Forelimb muscle (tissue), 1 donor: ENCODE data around the gene SCUBE3. TPM values are rescaled to one million over a fixed set of nuclear protein-coding genes. Genes with fewer than 3 reads are reported as not detected.

ENCODE experiments used
- DNase-seq: peaks from one replicate; pipeline ENCODE4 v3.0.0-alpha.2; 2013; ENCODE audit warnings: low read depth
- polyA plus RNA-seq: library from polyadenylated mRNA; unstranded; fragments of 120-200 nt; gene quantifications from one replicate; pipeline ENCODE4 v1.2.1, GENCODE V29; 2013; ENCODE audit not compliant: insufficient read length

Gene SCUBE3
- 0.82 TPM for polyA plus RNA-seq

- DNase-seq, result peak; percentile 19
These were observed at the start of gene SCUBE3 for GRCh38 chr6:35213824-35214756. TSS of gene SCUBE3 (plus strand) at chr6:35213956. CDS start at chr6:35214419, 463 bp downstream.

- no peak for DNase-seq
These were observed 49.5 kb upstream of the SCUBE3 start for GRCh38 chr6:35164277-35164676.

DNA sequence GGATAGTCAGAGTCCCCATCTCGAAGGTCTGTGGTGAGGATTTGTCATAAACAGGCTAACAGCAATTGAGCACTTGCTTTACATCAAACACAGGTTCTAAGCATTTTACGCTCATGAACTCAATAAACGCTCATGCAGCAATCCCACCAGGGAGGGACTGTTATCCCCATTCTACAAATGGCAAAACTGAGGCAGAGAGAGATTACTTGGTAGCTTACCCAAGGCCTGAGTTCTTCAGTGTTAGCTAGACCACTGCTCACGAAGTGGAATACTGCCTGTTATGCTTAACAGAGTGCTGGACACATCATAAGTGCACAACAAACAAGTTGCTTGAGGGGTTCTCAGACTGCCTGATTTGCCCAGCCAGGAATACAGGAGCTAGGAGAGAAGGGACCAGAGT lies 48.9 kb upstream of the SCUBE3 start:
- no peak for DNase-seq

GRCh38 chr6:35165630-35166071 lies 48.1 kb upstream of the SCUBE3 start:
- no peak for DNase-seq

DNA sequence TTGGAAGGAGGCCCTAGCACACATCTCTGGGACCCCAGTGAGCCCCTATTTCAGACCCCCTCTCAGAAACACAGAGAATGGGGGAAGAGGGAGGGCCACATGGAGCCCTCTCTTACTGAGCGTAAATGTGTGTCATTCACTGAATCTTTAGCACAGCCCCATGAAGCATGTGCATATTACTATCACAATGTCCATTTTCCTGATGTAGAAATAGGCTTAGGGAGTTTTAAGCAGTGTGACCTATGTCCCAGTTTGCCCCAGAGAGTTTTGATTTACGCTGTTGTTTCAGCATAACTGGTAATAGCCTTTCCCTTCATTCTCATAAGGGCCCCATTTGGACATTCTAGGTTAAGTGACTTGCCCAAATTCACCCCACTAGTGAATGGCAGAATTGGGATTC lies 47.6 kb upstream of the SCUBE3 start:
- no peak for DNase-seq

GRCh38 chr6:35166520-35166919 lies 47.2 kb upstream of the SCUBE3 start:
- no peak for DNase-seq

- no peak for DNase-seq
These were observed 46.3 kb upstream of the SCUBE3 start for GRCh38 chr6:35167505-35167904.

- no peak for DNase-seq
These were observed 45.3 kb upstream of the SCUBE3 start for GRCh38 chr6:35168461-35168861.

DNA sequence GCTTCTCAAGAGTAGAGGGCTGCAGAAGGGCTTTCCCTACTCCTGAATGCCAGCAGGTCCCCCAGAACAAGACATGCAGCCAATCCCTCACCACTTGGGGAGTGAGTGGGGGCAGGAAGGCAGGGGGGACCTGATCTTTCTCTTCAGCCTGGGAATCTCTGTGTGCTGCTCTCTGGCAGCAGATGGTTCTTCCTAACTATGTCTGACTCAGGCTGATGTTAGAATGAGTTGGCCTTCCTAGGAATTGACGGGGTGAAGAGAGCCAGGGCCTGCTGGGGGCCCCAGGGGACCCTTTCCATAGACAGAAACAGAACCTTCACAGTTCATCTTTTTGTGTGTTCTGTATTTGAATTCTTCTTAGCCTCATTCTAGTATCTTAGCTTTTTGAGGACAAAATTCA lies 43.6 kb upstream of the SCUBE3 start:
- DNase-seq, result no peak

DNA sequence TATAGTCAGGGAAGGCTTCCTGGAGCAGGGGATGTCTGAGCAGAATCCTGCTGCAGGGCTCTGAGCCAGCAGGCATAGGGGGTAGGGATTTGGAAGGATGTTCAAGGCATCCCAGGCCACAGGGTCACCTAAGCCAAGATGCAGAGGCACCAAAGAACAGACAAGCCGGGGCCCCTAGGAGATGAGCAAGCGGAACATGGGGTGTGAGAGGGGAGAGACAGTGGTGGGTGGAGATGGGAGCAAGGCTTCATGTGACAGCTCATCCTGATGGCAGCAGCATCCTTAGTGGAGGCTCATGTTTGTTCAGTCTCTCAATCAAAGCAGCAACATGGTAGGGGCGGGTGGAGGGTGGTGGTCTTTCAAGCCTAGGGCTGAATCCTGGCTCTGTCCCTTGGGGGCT lies 42.9 kb upstream of the SCUBE3 start:
- DNase-seq, result no peak

DNA sequence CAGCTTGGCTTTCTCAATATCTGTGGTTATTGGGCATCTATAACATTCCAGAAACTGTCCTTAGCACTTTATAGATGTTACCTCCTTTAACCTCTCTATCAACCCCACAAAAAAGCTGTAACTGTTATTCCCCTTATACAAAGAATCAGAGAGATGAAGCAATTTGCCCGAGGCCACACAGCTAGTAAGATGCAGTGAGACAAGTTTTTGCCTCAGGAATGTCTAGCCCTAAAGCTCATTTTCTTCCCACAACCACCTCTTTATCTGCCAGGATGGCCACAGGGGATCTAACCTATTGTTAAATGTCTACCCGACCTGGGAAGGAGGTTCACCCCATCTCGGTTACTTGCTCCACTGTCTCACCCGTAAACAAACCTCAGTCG lies 40.7 kb upstream of the SCUBE3 start:
- no peak for DNase-seq

DNA sequence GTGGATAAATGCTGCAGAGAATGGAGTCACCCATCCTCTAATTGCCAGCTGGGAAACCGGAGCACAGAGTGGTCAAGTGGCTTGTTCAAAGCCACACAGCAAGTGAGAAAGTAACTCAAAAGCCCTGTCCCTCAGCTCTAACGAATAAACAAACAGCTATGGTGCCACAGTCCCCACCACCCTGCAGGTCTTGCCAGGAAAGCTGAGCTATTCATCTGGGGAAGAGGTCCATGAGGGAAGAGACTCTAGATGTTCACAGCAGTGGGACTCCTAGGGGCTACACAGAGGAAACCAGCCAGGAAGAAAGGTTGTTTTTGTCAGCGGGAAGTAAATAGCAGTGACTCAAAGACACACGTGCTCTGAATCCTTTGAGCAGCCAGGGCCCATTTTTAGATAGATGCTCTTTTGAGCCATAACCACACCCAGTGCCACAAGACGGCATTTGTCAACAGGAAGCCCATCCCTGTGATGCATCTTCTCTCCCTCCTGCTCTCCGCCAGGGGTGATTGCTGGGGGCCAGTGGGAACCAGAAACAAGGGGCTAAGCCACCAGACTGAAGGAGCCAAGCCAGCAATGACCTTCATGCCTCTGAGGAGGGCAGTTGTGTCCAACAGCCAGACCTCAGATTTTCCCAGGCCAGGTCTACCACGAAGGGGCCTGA lies 40.2 kb upstream of the SCUBE3 start:
- no peak for DNase-seq

DNA sequence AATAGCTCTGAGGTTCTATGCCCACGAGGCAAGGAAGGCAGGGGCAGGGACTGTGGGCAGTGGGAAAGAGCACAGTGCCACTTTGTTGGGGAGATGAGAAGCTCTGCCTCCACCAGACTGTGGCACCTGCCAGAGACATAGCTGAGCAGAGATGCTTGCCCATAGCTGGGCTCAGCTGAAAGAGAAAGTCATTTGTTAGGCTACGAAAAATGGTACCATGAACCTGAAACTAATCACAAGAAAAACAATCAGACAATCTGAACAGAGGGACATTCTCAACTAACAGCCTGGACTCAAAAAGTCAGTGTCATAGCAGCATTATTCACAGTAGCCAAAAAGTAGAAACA lies 39.7 kb upstream of the SCUBE3 start:
- no peak for DNase-seq

GRCh38 chr6:35174501-35174900 lies 39.3 kb upstream of the SCUBE3 start:
- no peak for DNase-seq

DNA sequence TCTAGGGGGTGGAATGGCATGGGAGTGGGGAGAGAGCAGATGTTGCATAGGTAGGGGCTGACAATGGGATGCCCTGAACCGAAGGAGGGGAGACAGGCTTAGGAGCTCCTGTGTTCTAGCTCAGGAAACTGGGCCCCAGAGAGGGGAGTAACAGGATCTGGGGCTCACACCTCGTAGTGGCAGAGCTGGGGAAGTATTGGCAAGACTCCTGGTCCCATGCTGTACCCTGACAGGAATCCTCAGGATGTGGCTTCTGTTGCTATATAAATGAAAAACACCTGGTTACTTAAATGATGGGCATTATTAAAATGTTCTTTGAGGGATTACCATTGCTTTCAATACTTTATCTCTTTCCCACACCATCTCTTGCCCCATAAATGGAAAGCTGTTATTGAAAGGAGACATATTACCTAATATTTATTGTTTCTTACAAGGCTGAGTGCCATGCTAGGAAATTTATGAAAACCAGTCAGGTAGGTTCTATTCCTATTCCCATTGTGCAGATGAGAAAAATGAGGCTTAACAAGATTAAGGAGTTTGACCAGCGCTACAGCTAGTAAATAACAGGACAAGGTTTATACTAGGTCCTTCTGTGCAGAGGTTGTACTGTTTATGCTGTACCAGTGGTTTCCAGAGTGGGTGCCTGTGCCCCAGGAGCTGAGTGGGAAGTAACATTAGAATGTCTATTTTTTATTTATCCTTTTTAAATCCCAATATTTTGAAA lies 37.3 kb upstream of the SCUBE3 start:
- DNase-seq, result no peak

- no peak for DNase-seq
These were observed 36.6 kb upstream of the SCUBE3 start for GRCh38 chr6:35177157-35177556.

- no peak for DNase-seq
These were observed 36.2 kb upstream of the SCUBE3 start for GRCh38 chr6:35177596-35177995.

- DNase-seq, result no peak
These were observed 35.7 kb upstream of the SCUBE3 start for GRCh38 chr6:35178012-35178411.

DNA sequence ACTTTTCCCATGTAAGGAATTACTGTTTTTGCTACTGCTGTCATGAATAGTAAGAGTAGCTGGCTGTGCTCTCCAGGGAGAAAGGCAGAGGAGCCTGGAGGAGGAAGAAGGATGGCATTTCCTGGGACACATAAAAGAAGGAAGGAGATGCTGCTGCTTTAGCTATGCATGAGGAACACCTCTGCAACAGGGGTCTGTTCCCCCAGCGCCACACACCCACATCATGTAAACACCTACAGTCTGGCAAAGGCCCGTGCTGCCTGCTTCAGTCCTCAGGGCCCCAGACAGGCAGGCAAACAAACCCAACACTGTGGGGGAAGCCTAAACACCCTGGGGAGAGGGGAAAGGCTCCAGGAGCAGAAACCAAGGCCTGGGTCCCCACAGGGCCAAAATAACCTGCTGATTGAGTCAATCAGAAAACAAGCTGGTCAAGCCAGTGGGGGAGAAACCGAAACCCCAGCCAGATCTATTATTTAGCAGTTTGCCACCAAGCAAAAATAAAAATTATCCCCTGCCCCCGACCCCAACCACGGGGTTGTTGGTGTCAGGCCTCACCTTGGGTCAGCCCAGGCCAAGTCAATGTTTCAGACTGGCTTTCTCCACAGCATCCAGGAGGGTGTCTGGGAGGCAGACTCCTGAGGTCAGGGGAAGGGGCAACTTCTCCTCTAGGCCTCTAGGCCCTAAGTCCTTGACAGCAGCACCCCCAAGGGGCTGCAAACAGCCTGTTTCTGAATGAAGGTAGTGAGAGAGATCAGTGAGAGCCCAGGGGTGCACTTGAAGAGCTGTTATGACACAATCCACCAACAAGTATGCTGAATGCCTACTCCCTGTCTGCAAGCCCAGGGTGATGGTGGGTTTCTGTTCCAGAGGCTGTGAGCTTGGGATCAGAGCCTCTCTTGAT lies 34.6 kb upstream of the SCUBE3 start:
- DNase-seq, result no peak

GRCh38 chr6:35179901-35180535 lies 33.7 kb upstream of the SCUBE3 start:
- no peak for DNase-seq
